SK-N-SH treated with all-trans-retinoic acid at 6 μM for 48 hours (cell line): ENCODE results near the gene ROCK2.

Source experiments
- CSDC2 ChIP-seq: fragments of 250-450 bp; sonication (Bioruptor Pico); IDR thresholded peaks from 2 replicates; pipeline ENCODE4 v1.5.0; 2020; ENCODE audit warnings: mild to moderate bottlenecking, moderate library complexity
- GLIS3 ChIP-seq: fragments of 250-450 bp; sonication (Bioruptor Pico); IDR thresholded peaks from 2 replicates; pipeline ENCODE4 v1.5.0; 2020; ENCODE audit warnings: mild to moderate bottlenecking, moderate library complexity
- OSR1 ChIP-seq: fragments of 250-450 bp; sonication (Bioruptor Pico); IDR thresholded peaks from 2 replicates; pipeline ENCODE4 v1.8.0; 2022; ENCODE audit warnings: moderate library complexity, mild to moderate bottlenecking, inconsistent platforms
- RARB ChIP-seq: fragments of 250-450 bp; sonication (Bioruptor Pico); IDR thresholded peaks from 2 replicates; pipeline ENCODE4 v1.8.0; 2021; ENCODE audit warnings: mild to moderate bottlenecking, moderate library complexity
- SNAI2 ChIP-seq: fragments of 250-450 bp; sonication (Bioruptor Pico); IDR thresholded peaks from 2 replicates; pipeline ENCODE4 v1.5.0; 2020; ENCODE audit warnings: mild to moderate bottlenecking, moderate library complexity
- ZC3H10 ChIP-seq: fragments of 250-450 bp; sonication (Bioruptor Pico); IDR thresholded peaks from 2 replicates; pipeline ENCODE4 v1.5.1; 2021; ENCODE audit warnings: mild to moderate bottlenecking, moderate library complexity
- ZFP3 ChIP-seq: fragments of 250-450 bp; sonication (Bioruptor Pico); IDR thresholded peaks from 2 replicates; pipeline ENCODE4 v1.5.0; 2020; ENCODE audit warnings: mild to moderate bottlenecking, moderate library complexity
- ZFP30 ChIP-seq: fragments of 450-650 bp; formaldehyde crosslinking; IDR thresholded peaks from 2 replicates; pipeline ENCODE4 v1.5.0; 2022; ENCODE audit warnings: mild to moderate bottlenecking, moderate library complexity
- ZNF70 ChIP-seq: fragments of 450-650 bp; formaldehyde crosslinking; IDR thresholded peaks from 2 replicates; pipeline ENCODE4 v1.5.0; 2020; ENCODE audit warnings: mild to moderate bottlenecking, moderate library complexity
- TF ChIP-seq, protein P1 (sequence below): fragments of 250-450 bp; sonication (Bioruptor Pico); IDR thresholded peaks from 2 replicates; pipeline ENCODE4 v1.5.1; 2020; ENCODE audit warnings: low read depth, mild to moderate bottlenecking, moderate library complexity

DNA sequence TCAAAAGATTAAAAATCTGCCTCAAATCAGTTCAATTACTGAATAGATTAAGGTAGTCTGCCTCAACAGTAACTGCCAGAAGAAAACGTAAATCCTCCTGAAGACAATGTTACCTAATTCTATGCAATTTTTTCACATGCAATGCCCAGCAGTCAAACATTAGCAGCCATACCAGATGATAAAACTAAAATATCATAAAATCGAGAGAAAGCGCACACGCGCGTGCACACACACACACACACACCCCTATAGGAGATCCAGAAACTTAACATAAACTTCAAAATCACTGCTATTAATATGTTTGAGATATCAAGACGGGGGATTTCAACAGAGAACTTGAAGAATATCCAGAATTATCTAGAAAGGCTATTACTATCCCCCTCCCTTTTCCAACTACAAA, 32.9 kb downstream of the ROCK2 start:
- no peak for TF ChIP-seq ZNF70 (CRISPR knock-in tag)
- TF ChIP-seq OSR1, result no peak
- TF ChIP-seq ZFP3 (CRISPR knock-in tag), result no peak
- TF ChIP-seq ZC3H10 (CRISPR knock-in tag), result no peak
- TF ChIP-seq CSDC2 (CRISPR knock-in tag), result no peak
- TF ChIP-seq GLIS3, result no peak
- no peak for TF ChIP-seq ZFP30
- TF ChIP-seq RARB, result no peak
- no peak for TF ChIP-seq SNAI2 (CRISPR knock-in tag)
- TF ChIP-seq, protein P1, sequence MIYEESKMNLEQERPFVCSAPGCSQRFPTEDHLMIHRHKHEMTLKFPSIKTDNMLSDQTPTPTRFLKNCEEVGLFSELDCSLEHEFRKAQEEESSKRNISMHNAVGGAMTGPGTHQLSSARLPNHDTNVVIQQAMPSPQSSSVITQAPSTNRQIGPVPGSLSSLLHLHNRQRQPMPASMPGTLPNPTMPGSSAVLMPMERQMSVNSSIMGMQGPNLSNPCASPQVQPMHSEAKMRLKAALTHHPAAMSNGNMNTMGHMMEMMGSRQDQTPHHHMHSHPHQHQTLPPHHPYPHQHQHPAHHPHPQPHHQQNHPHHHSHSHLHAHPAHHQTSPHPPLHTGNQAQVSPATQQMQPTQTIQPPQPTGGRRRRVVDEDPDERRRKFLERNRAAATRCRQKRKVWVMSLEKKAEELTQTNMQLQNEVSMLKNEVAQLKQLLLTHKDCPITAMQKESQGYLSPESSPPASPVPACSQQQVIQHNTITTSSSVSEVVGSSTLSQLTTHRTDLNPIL (CRISPR knock-in tag), result no peak
